Putamen (tissue), 1 donor: ENCODE measurements around the gene ATCAY.
"Not testable (repeated sequence)": the region's sequence is repeated elsewhere in the genome, so short reads cannot be mapped to it uniquely, and the experiment has no call there.

Experiments used
- DNase-seq: peaks from one replicate; pipeline ENCODE4 v3.0.0-alpha.2; 2016; ENCODE audit warnings: low spot score

The ATCAY gene

DNA sequence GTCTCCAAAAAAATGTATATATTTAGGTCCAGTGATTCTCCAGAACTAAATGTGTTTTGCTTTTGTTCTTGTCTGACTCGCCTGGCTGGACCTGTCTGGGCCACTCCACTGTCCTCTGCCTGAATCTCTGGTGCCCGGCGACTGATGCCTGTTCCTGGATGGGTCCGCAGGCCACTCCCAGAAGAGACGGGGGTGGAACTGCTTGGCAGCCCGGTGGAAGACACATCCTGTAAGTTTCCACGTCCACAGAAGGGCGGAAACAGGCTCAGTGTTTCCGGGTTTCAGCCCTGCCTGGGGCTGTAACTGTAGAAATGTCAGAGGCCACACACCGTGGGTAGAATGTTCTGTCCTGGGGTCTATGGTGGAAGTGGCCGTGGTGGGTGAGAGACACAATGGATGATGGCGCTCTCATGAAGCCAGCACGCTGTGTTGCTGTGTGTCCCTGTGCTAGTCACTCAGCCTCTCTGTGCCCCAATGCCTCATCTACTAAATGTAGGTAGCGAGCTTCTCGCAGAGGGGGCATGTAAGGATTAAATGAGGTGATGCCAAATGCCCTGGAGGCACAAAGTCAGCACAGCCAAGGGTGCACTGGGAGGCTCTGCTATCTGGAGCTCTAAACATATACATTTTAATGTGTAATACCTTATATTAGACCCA is 22.0 kb downstream of the ATCAY start:
- no peak for DNase-seq

DNA sequence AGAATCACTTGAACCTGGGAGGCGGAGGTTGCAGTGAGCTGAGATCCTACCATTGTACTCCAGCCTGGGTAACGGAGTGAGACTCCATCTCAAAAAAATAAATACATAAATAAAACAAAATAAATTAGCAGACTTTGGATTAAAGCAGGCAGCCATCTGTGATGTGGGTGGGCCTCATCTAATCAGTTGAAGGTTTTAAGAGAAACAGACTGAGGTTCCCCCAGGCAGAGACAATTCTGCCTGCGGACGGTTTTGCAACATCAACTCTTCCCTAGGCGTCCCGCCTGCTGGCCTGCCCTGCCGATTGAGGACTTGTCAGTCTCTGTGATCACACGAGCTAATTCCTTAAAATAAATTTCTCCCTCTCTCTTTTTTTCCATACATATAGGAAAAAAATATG is 23.7 kb downstream of the ATCAY start:
- DNase-seq = no peak

DNA sequence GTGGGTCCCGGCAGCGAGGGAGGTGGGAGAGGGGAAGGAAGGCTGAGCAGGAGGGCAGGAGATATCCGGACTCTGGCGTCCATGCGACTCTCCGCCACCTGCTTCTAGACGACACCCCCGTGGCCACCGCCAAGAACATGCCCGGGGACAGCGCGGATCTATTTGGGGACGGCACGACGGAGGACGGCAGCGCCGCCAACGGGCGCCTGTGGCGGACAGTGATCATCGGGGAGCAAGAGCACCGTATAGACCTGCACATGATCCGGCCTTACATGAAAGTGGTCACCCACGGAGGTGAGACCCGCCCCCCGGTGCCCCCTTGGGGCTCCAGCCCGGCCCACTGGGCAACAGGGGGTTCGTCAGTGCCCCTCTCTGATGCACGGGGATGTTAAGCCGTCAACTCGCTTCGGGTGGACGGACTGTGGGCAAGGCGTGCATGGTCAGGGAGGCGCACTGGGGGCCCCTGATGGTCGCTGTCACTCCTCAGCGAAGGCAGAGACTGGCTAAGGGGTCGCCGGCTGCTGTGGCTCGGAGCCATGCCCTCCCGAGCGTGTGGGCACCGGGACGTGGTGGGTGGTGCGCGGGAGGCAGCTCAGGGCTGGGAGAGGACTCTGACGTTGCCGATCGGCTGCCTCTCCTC is 27.3 kb downstream of the ATCAY start:
- no peak for DNase-seq

DNA sequence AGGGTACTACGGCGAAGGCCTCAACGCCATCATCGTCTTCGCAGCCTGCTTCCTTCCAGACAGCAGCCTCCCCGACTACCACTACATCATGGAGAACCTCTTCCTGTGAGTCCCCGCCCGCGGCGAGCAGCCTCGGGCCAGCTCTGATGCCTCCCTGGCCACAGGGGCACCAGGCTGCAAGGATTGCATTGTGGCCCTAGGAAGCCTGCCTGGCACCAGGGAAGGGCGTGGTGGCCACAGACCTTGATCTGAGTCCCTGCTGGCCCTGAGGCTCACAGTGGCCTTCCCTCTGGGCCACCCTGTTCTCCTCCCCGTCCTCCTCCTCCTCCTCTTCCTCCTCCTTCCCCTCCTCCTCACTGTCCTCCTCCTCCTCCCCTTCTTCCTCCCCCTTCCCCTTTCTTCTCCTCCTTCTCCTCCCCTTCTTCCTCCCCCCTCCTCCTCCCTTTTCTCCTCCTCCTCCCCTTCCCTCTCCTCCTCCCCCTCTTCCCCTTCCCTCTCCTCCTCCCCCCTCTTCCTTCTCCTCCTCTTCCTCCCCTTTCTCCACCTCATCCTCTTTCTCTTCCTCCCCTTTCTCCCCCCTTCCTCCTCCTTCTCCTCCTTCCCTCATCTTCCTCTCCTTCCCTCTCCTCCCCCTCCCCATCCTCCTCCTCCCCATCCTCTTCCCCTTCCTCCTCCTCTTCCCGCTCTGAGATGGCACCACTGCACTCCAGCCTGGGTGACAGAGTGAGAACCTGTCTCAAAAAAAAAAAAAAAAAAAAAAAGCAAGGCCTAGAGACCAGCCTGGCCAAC is 28.0 kb downstream of the ATCAY start:
- no peak for DNase-seq

DNA sequence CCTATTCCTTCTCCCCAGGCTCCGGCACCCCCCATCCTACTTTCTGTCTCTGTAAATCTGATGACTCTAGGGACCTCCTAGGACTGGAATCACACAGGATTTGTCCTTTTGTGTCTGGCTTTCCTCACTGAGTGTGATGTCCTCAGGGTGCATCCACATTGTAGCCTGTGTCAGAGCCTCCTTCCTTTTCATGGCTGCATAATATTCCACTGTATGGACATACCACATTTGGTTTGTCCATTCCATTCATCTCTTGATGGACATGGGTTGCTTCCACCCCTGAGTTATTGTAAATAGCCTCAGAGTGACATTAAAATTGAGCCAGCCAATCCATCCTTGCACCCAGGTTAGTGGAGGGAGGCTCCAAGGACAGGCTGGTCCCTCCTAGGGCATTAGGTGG is 29.6 kb downstream of the ATCAY start:
- DNase-seq = no peak

DNA sequence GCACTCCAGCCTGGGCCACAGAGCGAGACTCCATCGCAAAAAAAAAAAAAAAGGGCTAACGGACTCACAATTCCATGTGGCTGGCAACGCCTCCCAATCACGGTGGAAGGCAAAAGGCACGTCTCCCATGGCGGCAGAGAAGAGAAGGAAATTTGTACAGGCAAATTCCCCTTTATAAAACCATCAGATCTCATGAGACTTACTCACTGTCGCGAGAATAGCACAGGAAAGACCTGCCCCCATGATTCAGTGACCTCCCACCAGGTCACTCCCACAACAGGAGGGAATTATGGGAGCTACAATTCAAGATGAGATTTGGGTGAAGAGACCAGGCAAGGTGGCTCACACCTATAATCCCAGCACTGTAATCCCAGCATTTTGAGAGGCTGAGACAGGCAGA is 33.7 kb downstream of the ATCAY start:
- DNase-seq = no peak

DNA sequence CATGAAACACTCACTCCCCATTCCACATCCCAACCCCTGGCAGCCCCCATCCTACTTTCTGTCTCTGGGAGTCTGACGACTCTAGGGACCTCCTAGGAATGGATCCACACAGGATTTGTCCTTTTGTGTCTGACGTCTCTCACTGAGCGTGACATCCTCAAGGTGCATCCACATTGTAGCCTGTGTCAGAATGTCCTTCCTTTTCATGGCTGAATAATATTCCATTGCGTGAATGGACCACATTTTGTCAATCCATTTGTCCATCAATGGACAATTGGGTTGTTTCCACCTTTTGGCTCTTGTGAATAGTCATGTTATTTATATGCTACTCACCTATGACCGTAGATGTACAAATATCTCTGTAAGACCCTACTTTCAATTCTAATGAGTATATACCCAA is 35.5 kb downstream of the ATCAY start:
- no peak for DNase-seq

DNA sequence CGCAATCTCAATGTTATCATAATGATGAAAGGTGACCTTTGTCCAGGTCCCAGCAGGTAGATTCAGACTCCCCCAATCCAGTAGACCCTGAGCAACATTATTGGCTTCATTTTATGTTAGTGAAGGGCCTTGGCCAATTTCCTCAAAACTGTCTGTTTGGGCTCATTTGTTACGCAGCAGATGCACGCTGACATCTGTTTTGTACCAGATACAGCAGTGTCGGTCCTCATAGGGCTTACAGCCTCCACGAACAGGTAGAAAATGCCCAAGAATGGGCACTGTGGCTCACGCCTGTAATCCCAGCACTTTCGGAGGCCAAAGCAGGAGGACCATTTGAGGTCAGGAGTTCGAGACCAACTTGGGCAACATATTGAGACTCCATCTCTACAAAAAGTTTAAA is 39.3 kb downstream of the ATCAY start:
- no peak for DNase-seq

DNA sequence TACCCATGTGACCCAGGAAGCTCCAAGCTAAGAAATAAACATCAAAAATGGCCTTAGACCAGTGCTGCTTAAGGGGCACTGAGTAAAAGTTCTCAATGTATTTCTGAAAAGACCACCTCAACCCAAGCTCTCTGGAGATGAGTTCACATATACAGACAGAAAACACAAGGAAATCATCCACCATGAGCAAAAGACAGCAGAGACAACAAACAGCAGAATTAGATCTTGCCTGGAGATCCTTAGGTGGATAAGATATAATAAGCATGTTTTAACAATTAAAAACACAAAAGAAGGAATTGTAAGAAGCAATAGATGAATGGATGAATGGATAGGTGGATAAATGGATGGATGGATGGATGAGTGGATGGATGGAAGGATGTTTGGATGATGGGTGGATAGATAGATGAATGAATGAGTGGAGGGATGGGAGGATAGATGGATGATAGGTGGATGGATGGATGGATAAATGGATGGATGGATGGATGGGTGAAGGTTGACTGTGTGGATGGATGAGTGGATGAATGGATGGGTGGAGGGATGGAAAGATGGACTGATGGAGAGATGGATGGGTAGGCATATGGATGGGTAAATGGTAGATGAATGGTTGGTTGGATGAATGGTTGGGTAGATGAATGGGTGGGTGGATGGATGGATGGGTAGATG is 42.7 kb downstream of the ATCAY start:
- DNase-seq = no peak

DNA sequence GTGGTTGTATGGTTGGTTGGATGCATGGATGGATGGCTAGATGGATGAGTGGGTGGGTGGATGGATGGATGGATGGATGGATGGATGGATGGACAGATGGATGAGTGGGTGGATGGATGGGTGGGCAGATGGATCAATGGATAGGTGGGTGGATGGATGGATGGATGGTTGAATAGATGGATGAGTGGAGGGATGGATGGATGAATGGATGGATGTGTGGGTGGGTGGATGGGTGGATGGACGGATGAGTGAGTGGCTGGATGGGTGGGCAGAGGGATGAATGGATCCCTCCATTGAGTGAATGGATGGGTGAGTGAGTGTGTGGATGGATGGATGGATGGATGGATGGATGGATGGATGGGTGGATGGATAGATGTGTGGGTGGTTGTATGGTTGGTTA is 43.4 kb downstream of the ATCAY start:
- DNase-seq = no peak

DNA sequence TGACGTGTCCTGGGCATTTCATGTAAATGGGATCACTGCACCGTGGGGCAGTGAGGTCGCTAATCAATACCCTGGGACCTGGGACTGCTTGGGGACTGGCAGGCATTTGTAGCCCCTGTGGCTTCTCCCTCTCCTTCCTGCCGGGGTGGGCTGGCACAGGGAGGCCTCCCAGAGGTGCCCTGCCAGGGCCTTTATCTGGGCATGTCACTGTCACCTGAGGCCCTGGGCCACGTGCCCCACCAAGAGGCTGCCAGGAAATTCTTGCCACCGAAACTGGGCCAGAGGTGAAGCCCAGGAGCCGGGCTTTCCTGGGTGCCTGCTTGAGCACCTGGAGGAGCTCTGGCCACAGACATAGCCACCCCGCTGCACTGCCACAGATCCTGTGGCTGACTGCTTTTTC is 50.6 kb downstream of the ATCAY start:
- no peak for DNase-seq

DNA sequence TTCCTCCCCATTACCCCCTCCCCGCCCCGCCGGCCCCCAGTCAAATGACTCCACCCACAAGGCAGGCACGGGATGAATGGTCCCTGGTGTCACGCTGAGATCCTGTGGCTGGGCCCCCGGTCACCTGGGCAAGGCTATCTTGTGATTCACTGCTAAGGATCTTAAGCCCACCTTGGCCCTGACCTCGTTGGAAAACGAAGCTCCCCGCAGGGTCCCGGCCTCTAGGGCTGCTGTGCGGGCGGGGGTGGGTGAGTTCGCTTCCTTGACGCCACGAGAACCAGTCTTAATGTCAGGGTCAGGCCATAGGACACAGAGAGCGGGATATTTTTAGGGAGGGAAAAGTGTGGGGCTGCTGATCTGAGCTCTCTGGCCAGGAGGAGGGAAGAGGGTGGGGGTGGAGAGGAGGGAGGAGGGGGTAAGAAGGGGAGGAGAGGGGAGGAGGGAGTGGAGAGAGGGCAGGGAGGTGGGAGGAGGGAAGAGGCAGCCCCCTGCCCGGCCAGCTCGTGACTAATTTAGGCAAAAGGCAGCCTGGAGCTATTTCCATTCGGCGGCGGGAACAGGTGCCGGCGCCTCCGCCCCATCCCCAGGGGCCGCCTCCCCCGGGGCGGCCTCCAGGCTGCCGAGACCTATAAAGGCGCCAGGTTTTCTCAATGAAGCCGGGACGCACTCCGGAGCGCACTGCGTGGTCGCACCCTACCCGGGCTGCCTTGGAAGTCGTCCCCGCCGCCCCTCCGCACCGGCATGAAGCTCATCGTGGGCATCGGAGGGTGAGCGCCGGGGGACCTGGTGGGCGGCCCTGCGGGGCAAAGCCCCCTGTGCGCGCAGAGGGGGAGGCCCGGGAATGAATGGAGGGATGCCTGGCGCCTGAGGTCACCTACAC is 52.7 kb downstream of the ATCAY start, which contains the start of gene NMRK2:
Gene NMRK2, plus strand, starts transcription at position 139 of the 880 bp plus-strand sequence. Its CDS starts 603 bp downstream, at position 742.
- DNase-seq = no peak

DNA sequence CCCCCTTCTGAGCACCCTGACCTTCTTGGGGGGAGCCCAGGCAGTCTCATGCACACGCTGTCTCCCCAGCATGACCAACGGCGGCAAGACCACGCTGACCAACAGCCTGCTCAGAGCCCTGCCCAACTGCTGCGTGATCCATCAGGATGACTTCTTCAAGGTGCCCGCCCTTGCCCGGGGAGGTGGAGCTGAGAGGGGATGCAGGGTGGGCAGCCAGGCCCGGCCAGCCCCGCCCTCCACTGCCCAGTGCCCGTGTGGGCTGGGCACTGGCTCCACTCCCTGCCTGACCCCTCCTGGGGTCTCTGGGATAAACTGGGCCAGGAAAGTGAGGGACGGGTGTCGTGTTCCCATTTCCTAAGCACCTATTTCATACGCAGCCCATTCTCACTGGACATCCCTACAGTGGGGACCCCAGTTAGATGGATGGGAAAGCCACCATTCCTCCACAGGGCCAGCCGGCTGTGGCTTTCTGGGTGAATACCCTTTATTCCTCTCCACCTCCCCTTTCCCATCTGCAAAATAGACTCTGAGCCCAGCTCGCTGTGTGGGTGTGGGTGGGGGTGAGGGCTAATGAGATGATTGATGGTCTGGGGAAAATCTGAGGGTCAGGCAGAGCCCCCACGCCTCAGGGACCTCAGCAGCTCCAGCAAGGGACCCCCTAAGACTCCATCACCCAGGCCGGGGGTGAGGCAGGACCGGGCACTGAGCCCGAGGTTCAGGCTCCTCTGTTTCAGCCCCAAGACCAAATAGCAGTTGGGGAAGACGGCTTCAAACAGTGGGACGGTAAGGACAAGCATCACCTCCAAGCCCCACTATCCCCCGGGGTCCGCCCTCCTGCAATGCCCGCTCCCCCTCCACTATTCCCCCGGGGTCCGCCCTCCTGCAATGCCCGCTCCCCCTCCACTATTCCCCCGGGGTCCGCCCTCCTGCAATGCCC is 56.3 kb downstream of the ATCAY start:
- DNase-seq = no peak

DNA sequence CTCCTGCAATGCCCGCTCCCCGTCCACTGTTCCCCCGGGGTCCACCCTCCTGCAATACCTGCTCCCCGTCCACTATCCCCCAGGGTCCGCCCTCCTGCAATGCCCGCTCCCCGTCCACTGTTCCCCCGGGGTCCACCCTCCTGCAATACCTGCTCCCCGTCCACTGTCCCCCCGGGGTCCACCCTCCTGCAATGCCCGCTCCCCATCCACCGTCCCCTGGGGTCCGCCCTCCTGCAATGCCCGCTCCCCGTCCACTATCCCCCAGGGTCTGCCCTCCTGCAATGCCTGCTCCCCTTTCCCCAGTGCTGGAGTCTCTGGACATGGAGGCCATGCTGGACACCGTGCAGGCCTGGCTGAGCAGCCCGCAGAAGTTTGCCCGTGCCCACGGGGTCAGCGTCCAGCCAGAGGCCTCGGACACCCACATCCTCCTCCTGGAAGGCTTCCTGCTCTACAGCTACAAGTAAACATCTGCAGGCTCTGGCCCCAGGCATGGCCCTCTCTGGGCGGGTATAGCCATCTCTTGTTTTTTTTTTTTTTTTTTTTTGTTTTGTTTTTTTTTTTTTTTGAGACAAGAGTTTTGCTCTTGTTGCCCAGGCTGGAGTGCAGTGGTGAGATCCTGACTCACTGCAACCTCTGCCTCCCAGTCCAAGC is 57.9 kb downstream of the ATCAY start:
- not testable (repeated sequence) for DNase-seq

DNA sequence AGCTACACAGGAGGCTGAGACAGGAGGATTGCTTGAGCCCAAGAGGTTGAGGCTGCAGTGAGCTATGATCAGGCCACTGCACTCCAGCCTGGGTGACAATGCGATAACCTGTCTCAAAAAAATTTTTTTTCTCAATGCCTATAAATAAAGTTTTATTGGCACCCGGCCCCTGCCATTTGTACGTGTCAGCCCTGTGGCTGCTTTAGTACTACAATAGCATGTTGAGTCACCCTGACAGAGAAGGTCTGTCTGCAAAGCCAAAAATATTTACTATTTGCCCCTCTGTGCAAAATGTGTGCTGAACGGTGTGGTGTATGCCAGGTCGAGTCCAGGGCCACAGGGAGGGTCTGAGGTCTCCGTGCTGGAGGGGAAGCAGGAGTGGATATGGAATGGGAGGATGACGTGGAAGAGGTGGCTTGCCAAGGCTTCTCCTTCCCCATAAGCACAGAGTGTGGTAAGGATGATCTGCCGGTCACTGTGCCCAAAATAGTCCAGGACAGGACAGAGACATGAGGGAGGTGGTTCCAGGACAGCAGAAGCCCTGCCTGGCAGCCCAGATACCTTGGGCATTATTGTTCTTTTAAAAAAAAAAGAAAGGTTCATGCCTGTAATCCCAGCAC is 62.4 kb downstream of the ATCAY start:
- DNase-seq = no peak

DNA sequence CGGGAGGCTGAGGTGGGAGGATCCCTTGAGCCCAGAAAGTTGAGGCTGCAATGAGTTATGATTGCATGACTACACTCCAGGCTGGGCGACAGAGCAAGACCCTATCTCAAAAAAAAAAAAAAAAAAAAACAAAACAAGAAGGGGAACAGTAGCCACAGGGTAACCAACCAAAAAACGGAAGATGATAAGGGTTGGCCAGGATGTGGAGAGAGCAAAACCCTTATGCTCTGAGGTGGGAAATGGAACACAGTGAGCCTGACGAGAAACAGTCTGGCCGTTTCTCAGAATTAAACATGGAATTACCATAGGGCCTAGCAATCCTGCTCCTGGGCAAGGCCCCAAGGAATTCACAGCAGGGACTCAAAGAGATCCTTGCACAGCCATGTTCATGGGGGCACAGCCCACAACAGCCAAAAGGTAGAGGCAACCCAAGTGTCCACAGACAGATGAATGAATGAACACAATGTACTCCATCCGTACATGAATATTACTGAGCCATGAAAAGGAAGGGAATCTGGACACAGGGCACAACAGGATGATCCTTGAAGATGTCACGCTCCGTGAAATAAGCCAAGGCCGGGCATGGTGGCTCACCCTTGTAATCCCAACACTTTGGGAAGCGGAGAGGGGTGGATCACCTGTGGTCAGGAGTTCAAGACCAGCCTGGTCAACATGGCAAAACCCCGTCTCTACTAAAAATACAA is 63.7 kb downstream of the ATCAY start:
- DNase-seq = no peak

DNA sequence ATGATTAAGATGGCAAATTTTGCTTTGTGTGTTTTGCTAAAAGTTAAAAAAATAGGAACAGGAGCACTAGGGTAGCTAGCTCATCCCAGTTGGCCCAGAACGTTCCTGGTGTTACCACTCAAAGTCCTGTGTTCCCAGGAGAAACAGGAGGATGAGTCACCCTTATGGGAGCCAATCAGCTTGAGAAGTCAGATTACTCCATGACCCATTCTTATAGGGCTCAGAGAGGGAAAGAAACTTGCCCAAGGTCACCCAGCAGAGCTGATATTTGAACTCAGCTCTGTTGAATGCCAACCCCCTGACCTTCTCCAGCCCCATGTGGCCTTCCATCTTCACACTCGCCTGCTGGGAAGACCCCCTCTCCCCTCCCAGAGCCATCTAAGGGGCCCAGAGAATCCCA is 65.4 kb downstream of the ATCAY start:
- DNase-seq = no peak

DNA sequence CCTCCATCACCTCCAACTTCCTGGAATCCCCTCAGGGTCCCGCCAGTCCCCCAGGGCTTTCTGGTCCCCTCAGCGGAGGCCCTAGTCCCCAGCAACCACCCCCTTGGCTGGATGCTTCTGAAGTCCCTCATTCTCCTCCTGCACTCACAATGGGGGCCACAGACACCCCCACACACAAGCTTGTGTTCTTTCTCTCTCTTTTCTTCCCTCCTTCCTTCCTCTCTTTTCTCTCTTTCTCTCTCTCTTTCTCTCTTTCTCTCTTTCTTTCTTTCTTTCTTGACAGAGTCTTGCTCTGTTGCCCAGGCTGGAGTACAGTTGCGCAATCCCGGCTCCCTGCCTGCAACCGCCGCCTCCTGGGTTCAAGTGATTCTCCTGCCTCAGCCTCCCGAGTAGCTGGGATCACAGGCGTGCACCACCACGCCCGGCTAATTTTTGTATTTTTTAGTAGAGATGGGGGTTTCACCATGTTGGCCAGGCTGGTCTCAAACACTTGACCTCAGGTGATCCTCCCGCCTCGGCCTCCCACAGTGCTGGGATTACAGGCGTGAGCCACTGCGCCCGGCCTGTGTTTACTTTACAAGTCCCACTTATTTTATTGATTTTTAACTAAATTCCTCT is 66.9 kb downstream of the ATCAY start:
- DNase-seq = not testable (repeated sequence)
